22Rv1 (cell line): ENCODE measurements around the gene COG2.

Experiments used
- H3K27ac ChIP-seq: fragments of 450-650 bp; 2 replicates; pipeline ENCODE4 v1.5.1; 2017
- ZFX ChIP-seq: fragments of 450-650 bp; IDR thresholded peaks from 2 replicates; pipeline ENCODE4 v1.6.1; 2017; ENCODE audit warnings: antibody characterized with exemption, borderline replicate concordance
- TF ChIP-seq, protein P1 (sequence below): fragments of 450-650 bp; IDR thresholded peaks from 2 replicates; pipeline ENCODE4 v1.5.1; 2017; ENCODE audit warnings: mild to moderate bottlenecking

Gene COG2

DNA sequence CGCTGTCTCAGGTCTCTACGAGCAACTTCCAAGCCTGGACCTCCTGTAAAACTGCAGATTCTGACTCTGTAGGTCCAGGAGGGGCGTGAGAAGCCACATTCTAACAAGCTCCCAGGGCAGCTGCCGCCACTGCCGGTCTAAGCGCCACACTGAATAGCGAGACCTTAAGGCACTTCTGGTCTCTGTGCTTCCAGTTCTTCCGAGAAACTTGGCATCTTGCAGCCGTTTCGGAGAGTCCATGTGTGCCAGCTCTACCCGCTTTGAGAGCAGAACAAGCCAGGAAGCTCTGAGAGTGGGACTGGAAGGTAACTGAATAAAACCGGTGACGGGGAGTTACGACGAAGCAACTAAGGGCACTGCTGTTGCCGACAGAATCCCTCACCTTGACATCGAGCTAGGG lies 59.2 kb downstream of the COG2 start:
- H3K27ac ChIP-seq: no peak overlapping the region
- TF ChIP-seq, protein P1, sequence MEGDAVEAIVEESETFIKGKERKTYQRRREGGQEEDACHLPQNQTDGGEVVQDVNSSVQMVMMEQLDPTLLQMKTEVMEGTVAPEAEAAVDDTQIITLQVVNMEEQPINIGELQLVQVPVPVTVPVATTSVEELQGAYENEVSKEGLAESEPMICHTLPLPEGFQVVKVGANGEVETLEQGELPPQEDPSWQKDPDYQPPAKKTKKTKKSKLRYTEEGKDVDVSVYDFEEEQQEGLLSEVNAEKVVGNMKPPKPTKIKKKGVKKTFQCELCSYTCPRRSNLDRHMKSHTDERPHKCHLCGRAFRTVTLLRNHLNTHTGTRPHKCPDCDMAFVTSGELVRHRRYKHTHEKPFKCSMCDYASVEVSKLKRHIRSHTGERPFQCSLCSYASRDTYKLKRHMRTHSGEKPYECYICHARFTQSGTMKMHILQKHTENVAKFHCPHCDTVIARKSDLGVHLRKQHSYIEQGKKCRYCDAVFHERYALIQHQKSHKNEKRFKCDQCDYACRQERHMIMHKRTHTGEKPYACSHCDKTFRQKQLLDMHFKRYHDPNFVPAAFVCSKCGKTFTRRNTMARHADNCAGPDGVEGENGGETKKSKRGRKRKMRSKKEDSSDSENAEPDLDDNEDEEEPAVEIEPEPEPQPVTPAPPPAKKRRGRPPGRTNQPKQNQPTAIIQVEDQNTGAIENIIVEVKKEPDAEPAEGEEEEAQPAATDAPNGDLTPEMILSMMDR: no peak
- no peak for TF ChIP-seq ZFX

DNA sequence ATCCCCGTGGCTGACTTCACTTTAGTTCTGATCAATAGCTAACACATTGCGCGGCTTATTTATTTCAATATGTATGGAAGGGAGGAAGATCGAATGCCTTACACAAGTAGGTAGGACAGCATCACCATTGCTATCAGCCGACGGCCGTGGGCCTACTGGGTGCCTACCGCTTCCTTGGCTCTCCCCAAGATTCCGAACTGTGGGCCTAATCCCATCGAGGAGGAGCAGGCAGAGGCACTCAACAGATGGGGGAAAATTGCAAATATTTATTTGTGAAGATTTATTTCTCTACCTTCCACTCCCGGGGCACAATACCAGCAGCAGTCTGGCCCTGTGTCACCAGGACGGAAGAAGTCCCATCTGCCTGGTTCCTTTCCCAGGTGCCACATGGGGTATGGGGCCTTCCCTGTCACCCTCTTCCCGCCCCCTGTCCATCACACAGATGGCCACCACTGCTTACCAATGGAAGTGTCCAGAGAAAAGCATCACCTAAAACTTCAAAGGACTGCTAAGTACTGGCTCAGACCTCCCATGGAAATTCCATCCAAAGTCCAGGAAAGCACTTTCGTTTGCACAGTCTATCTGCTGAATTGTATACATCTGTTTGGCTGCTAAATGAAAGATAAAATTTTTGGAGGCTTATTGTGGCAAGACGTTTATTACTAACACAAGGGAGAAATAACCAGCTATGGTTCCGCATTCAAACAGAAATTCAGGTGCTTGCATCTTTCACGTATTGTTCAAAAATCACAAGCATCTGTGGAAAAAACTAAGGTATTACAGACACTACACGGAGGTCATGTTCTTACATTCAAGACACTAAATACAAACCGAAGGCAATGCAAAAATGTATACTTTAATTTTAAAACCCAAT lies 59.9 kb downstream of the COG2 start:
- no peak for TF ChIP-seq ZFX
- TF ChIP-seq, protein P1: no peak
- no peak overlapping the region for H3K27ac ChIP-seq

DNA sequence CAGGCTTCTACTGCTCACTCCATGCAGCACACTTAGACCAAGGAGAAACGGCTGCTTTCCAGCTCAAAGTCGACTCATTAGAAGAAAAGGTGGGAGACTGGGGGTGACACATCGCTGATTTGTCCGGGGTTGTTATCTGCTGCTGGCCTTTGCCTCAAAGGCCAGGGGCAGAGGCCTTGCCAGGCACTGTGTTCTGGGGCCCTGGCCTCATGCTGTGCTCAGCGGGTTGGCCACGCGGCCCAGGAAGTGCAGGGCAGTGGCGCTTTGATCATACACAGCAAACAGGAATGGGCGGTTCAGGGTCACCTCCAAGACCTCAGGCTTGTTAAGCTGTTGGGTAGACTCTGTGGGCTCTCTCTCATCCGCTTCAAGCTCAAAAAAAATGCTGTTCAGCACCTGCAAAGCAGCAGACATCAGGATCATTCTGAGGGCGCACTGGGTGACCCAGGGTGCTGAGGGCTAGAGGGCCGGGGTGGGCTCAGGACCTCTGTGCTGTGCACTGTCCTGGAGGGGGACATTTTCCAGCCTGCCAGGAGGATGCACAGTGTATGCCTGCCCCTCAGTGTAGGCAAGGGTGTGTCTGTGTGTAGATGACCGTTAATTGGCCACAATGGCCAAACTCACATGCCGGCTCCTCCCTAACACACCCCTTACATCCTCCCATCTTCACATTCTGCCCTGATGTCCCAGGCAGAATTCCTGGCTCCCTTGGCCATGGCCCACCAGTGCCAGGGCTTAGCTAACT lies 60.8 kb downstream of the COG2 start:
- TF ChIP-seq ZFX: no peak
- TF ChIP-seq, protein P1: no peak
- no peak overlapping the region for H3K27ac ChIP-seq

DNA sequence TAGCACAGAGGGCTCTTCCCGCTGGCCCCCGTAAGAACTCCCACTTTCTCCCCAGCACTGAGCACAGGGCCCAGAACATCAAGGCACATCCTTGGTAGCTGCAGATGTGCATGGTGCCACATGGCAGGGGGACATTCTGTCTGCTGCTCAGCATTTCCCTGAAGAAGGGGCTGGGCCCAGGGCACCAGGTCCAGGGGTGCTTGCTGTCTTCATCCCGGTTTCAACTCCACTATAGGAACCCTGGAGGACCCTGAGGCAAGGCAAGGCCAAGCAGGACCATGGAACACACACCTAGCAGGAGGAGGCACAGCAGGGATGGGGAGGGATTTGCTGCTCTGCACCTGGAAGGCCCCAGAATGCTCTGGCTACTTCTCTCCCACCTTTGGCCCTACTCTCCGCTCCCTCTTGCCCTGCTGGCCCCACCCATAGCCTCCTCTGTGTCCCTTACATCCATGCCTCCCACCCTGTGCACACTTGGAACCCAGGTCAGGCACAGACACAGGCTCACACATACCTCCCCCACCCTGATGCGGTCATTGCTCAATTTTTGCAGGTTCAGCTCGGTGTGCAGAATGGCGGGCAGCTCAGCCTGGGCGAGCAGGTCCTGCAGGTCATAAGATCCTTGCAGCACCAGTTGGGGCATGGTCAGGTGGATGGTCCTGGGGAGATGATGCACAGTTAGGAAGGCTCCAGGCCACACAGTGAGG lies 61.6 kb downstream of the COG2 start:
- no peak overlapping the region for H3K27ac ChIP-seq
- no peak for TF ChIP-seq ZFX
- TF ChIP-seq, protein P1: no peak

DNA sequence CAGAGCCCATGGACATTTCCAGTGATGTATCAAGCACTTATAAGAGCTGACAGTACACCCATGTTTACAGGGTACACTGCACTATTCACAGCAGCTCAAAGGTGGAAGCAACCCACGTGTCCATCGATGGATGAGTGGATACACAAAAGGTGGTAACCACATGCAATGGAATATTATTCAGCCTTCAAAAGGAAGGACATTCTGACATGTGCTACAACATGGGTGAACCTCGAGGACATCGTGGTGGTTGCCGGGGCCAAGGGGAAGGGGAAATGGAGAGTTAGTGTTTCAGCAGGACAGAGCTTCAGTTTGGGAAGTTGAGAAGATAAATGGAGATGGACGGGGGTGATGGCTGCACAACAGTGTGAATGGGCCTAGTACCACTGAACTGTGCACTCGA lies 62.5 kb downstream of the COG2 start:
- no peak overlapping the region for H3K27ac ChIP-seq
- no peak for TF ChIP-seq ZFX
- TF ChIP-seq, protein P1: no peak

DNA sequence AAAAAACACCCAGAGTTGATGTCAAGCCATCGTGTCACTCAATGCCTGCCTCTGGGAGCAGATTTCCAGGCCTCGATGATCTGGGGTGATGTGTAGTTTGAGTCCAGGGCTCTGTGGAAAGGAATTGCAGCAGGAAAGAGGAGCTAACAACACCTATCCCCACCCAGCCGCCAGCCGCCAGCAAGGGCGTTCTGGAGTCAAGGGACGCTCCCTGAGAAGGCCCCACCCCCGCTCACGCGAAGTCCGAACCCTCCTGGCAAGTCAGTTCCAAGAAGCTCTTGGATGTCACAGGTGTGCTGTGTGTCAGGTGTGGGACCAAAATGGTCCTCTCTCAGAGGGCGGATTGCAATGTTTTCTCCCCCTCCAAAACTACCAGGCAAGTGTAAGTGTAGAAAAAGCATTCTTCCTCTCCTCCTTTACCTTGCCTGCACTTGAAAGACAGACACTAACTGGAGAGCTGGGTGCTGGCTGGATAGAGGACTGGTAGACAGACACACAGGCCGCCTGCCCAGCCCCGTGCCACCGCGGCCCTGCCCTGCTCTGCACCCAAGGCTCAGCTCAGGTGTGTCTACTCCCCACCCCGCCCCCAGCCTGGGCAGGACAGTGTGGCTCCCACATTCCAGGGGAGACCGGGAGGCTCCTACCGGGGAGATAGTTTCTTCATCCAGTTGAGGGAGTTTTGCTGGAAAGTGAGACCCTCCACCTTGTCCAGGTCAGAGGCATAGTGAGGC lies 63.2 kb downstream of the COG2 start:
- TF ChIP-seq, protein P1: no peak
- TF ChIP-seq ZFX: no peak

More for the DNA sequence above, 63.2 kb downstream of the COG2 start:
- H3K27ac ChIP-seq: no peak overlapping the region
